Suprapubic skin (tissue), 4 donors: ENCODE results near the gene LGALS9. TPM values are rescaled to one million over a fixed set of nuclear protein-coding genes. Genes with fewer than 3 reads are reported as not detected.

ENCODE experiments used
- DNase-seq, 2 donors: peaks; one replicate each; pipeline ENCODE4 v3.0.0-alpha.2; 2019; ENCODE audit warnings: low spot score in 2 of 2
- H3K27ac ChIP-seq: fragments of 200-600 bp; sonication (generic); one replicate; pipeline ENCODE4 v1.5.1; 2019
- H3K27me3 ChIP-seq: fragments of 200-600 bp; sonication (generic); one replicate; pipeline ENCODE4 v1.5.1; 2019
- H3K36me3 ChIP-seq: fragments of 200-600 bp; sonication (generic); one replicate; pipeline ENCODE4 v1.5.1; 2019
- H3K4me1 ChIP-seq: fragments of 200-600 bp; sonication (generic); one replicate; pipeline ENCODE4 v1.5.1; 2019
- H3K4me3 ChIP-seq: fragments of 200-600 bp; sonication (generic); one replicate; pipeline ENCODE4 v1.5.1; 2019; ENCODE audit warnings: mild to moderate bottlenecking
- H3K9me3 ChIP-seq: fragments of 200-600 bp; sonication (generic); one replicate; pipeline ENCODE4 v1.5.1; 2019
- CTCF ChIP-seq, 2 donors: fragments of 200-600 bp in 1 of 2; fragments of 450-650 bp in 1 of 2; sonication (generic) in 1 of 2; IDR thresholded peaks; one replicate each; pipeline ENCODE4 v1.5.1; 2016 to 2019; ENCODE audit warnings: antibody characterized with exemption in 2 of 2, mild to moderate bottlenecking in 1 of 2, moderate library complexity in 1 of 2
- EP300 ChIP-seq: sonication (generic); formaldehyde crosslinking; IDR thresholded peaks from one replicate; pipeline ENCODE4 v1.6.1; 2017; ENCODE audit warnings: antibody characterized with exemption
- POLR2A ChIP-seq, 2 donors: fragments of 450-650 bp; IDR thresholded peaks; one replicate each; pipeline ENCODE4 v1.6.1; 2017; ENCODE audit warnings: antibody characterized with exemption in 2 of 2, mild to moderate bottlenecking in 2 of 2, moderate library complexity in 2 of 2
- POLR2AphosphoS5 ChIP-seq, 3 donors: sonication (generic); formaldehyde crosslinking; IDR thresholded peaks; one replicate each; pipeline ENCODE4 v1.6.1; 2017; ENCODE audit warnings: antibody characterized with exemption in 3 of 3
- WGBS: methylation state at CpG from one replicate; pipeline ENCODE4 v1.1.5; 2018; 5-methylcytosine and 5-hydroxymethylcytosine counted together
- total RNA-seq, 4 donors: library from RNA; depleted of rRNA; stranded (reverse); fragments of >200 nt; gene quantifications; one replicate each; pipeline ENCODE4 v1.1.0, GENCODE V29; 2016

The LGALS9 gene
- total RNA-seq, 4 donors from 2014 or later: 9.5 to 10.6 (median 10.1) TPM

GRCh38 chr17:27603880-27604794, 26.9 kb upstream of the LGALS9 start:
- no peak for TF ChIP-seq CTCF (IDR thresholded peaks at IDR 0.05)
- no peak for TF ChIP-seq POLR2AphosphoS5 (IDR thresholded peaks at IDR 0.05)
- TF ChIP-seq EP300: no peak
- no peak for TF ChIP-seq POLR2A (IDR thresholded peaks at IDR 0.05)
- 93% methylated on average over 22 of the region's 22 CpGs for WGBS
- Histone ChIP-seq H3K4me3 (no peak overlapping the region), H3K9me3 (no peaks in the 10 kb centered on the region), H3K4me1 (peaks cover 9% of the 10 kb centered on the region), H3K27me3 (no peaks in the 10 kb centered on the region), H3K36me3 (peaks cover 49% of the 10 kb centered on the region), H3K27ac (no peak overlapping the region)
- DNase-seq: no peak

GRCh38 chr17:27605409-27605808, 25.6 kb upstream of the LGALS9 start:
- Histone ChIP-seq H3K4me3 (no peak overlapping the region), H3K27me3 (no peaks in the 10 kb centered on the region), H3K27ac (no peak overlapping the region), H3K9me3 (no peaks in the 10 kb centered on the region), H3K4me1 (peaks cover 9% of the 10 kb centered on the region), H3K36me3 (peaks cover 59% of the 10 kb centered on the region)
- 93% methylated on average over 13 of the region's 25 CpGs for WGBS
- no peak for DNase-seq
- TF ChIP-seq CTCF (IDR thresholded peaks at IDR 0.05): no peak
- no peak for TF ChIP-seq POLR2AphosphoS5 (IDR thresholded peaks at IDR 0.05)

GRCh38 chr17:27607521-27608091, 23.4 kb upstream of the LGALS9 start:
- TF ChIP-seq EP300: no peak
- TF ChIP-seq POLR2AphosphoS5 (IDR thresholded peaks at IDR 0.05): no peak
- no peak for TF ChIP-seq CTCF (IDR thresholded peaks at IDR 0.05)
- TF ChIP-seq POLR2A (IDR thresholded peaks at IDR 0.05): no peak
- Histone ChIP-seq H3K4me3 (no peak overlapping the region), H3K27me3 (no peaks in the 10 kb centered on the region), H3K4me1 (no peaks in the 10 kb centered on the region), H3K9me3 (no peaks in the 10 kb centered on the region), H3K36me3 (peaks cover 75% of the 10 kb centered on the region), H3K27ac (no peak overlapping the region)
- DNase-seq: no peak
- 95% methylated on average over 11 of the region's 16 CpGs for WGBS

- no peak overlapping the region for H3K27ac ChIP-seq
- no peaks in the 10 kb centered on the region for H3K4me1 ChIP-seq
- 96% methylated on average over 10 of the region's 11 CpGs for WGBS
Measured at GRCh38 chr17:27608328-27609230, 22.4 kb upstream of the LGALS9 start.

More at GRCh38 chr17:27608328-27609230, 22.4 kb upstream of the LGALS9 start:
- no peak overlapping the region for H3K4me3 ChIP-seq
- no peaks in the 10 kb centered on the region for H3K9me3 ChIP-seq
- DNase-seq: no peak
- TF ChIP-seq POLR2AphosphoS5 (IDR thresholded peaks at IDR 0.05) (no peak), CTCF (IDR thresholded peaks at IDR 0.05) (no peak), EP300 (no peak), POLR2A (IDR thresholded peaks at IDR 0.05) (no peak)
- H3K36me3 ChIP-seq: peaks cover 85% of the 10 kb centered on the region
- no peaks in the 10 kb centered on the region for H3K27me3 ChIP-seq
